ENCODE data around the gene TEX14.

- no peak for TF ChIP-seq CTCF (IDR thresholded peaks at IDR 0.05)
- no peak for TF ChIP-seq POLR2AphosphoS5 (IDR thresholded peaks at IDR 0.05; ENCODE audit: insufficient read depth in 1 of 2, low read depth in 1 of 2)
- TF ChIP-seq POLR2A (IDR thresholded peaks at IDR 0.05) = no peak
These were observed 105.7 kb downstream of the TEX14 start for GRCh38 chr17:58586009-58586644.
